Neural progenitor cell (in vitro differentiated cells): ENCODE results near the gene TXNRD1. TPM values are rescaled to one million over a fixed set of nuclear protein-coding genes. Genes with fewer than 3 reads are reported as not detected.

Experiments
- DNase-seq: peaks from one replicate; pipeline ENCODE4 v3.0.0-alpha.2; 2016; ENCODE audit warnings: low spot score
- H2AFZ ChIP-seq: fragments of 200-600 bp; sonication (generic); replicated peaks from 2 replicates; pipeline ENCODE4 v1.6.1; 2016; ENCODE audit warnings: antibody characterized with exemption
- H3F3A ChIP-seq: fragments of 200-600 bp; sonication (generic); 2 replicates; pipeline ENCODE4 v1.6.1; 2016; ENCODE audit warnings: antibody characterized with exemption, low read depth
- H3K27ac ChIP-seq: fragments of 200-600 bp; sonication (generic); 2 replicates; pipeline ENCODE4 v1.5.1; 2016; ENCODE audit warnings: mild to moderate bottlenecking
- H3K27me3 ChIP-seq: fragments of 200-600 bp; sonication (generic); 2 replicates; pipeline ENCODE4 v1.6.1; 2016; ENCODE audit warnings: mild to moderate bottlenecking, moderate library complexity
- H3K36me3 ChIP-seq: fragments of 200-600 bp; sonication (generic); 2 replicates; pipeline ENCODE4 v1.5.1; 2016
- H3K4me1 ChIP-seq: fragments of 200-600 bp; sonication (generic); 2 replicates; pipeline ENCODE4 v1.6.1; 2016; ENCODE audit warnings: mixed run types
- H3K4me2 ChIP-seq: fragments of 200-600 bp; sonication (generic); 2 replicates; pipeline ENCODE4 v1.6.1; 2016
- H3K4me3 ChIP-seq: fragments of 200-600 bp; sonication (generic); 2 replicates; pipeline ENCODE4 v1.5.1; 2016
- H3K79me2 ChIP-seq: fragments of 200-600 bp; sonication (generic); 2 replicates; pipeline ENCODE4 v1.6.1; 2016; ENCODE audit warnings: low read depth
- H3K9ac ChIP-seq: fragments of 200-600 bp; sonication (generic); 2 replicates; pipeline ENCODE4 v1.6.1; 2016
- H3K9me3 ChIP-seq: fragments of 200-600 bp; sonication (generic); 2 replicates; pipeline ENCODE4 v1.5.1; 2016; ENCODE audit warnings: low read depth
- H4K20me1 ChIP-seq: fragments of 200-600 bp; sonication (generic); 2 replicates; pipeline ENCODE4 v1.6.1; 2016; ENCODE audit warnings: low read depth
- H3K27ac Mint-ChIP-seq: 3 replicates; pipeline ENCODE4 v1.8.0; 2021; ENCODE audit warnings: mixed read lengths
- H3K27me3 Mint-ChIP-seq: 2 replicates; pipeline ENCODE4 v1.8.0; 2022; ENCODE audit warnings: low read depth, mild to moderate bottlenecking, inconsistent platforms, moderate library complexity, mixed read lengths; ENCODE audit not compliant: insufficient read depth
- H3K36me3 Mint-ChIP-seq: 3 replicates; pipeline ENCODE4 v1.8.0; 2021; ENCODE audit warnings: mixed read lengths
- H3K4me1 Mint-ChIP-seq: 3 replicates; pipeline ENCODE4 v1.8.0; 2021; ENCODE audit warnings: mixed read lengths
- H3K4me3 Mint-ChIP-seq: 3 replicates; pipeline ENCODE4 v1.8.0; 2021; ENCODE audit warnings: mild to moderate bottlenecking, moderate library complexity, mixed read lengths
- H3K9me3 Mint-ChIP-seq: 3 replicates; pipeline ENCODE4 v1.8.0; 2020; ENCODE audit warnings: mixed read lengths
- CTCF ChIP-seq: fragments of 200-600 bp; sonication (generic); IDR thresholded peaks from 2 replicates; pipeline ENCODE4 v1.5.1; 2017; ENCODE audit warnings: antibody characterized with exemption, mild to moderate bottlenecking
- EZH2 ChIP-seq: fragments of 200-600 bp; sonication (generic); IDR thresholded peaks from 2 replicates; pipeline ENCODE4 v1.6.1; 2017; ENCODE audit warnings: antibody characterized with exemption, mild to moderate bottlenecking, moderate library complexity
- EZH2phosphoT487 ChIP-seq: fragments of 200-600 bp; sonication (generic); IDR thresholded peaks from 2 replicates; pipeline ENCODE4 v1.6.1; 2017; ENCODE audit warnings: antibody characterized with exemption
- total RNA-seq: library from RNA; depleted of rRNA; stranded (reverse); fragments of >200 nt; gene quantifications from 2 replicates; pipeline ENCODE4 v1.2.3, GENCODE V29; 2015; ENCODE audit warnings: low replicate concordance

The TXNRD1 gene
- total RNA-seq, 1 donor from 2014 or later, result 99.8 TPM

- Mint-ChIP-seq H3K9me3 (no peaks in the 10 kb centered on the region), H3K27ac (no peak overlapping the region), H3K4me1 (no peaks in the 10 kb centered on the region), H3K27me3 (no peaks in the 10 kb centered on the region), H3K36me3 (peaks cover 38% of the 10 kb centered on the region), H3K4me3 (no peak overlapping the region)
- Histone ChIP-seq H3K4me2 (no peak overlapping the region), H3K27me3 (no peaks in the 10 kb centered on the region), H3K79me2 (peaks cover 4% of the 10 kb centered on the region), H4K20me1 (no peaks in the 10 kb centered on the region), H3K4me1 (no peaks in the 10 kb centered on the region), H3K27ac (no peak overlapping the region), H3K36me3 (peaks cover 76% of the 10 kb centered on the region), H3F3A (no peaks in the 10 kb centered on the region), H3K9me3 (no peaks in the 10 kb centered on the region), H3K9ac (no peak overlapping the region), H3K4me3 (no peak overlapping the region), H2AFZ (no peak overlapping the region)
- no peak for DNase-seq
- TF ChIP-seq CTCF (no peak), EZH2phosphoT487 (no peak), EZH2 (no peak)
These were observed 101.4 kb downstream of the TXNRD1 start for GRCh38 chr12:104316936-104317335.

GRCh38 chr12:104317538-104318210 lies 102.1 kb downstream of the TXNRD1 start:
- Histone ChIP-seq H3K9me3 (no peaks in the 10 kb centered on the region), H3K4me2 (no peak overlapping the region), H3K36me3 (peaks cover 71% of the 10 kb centered on the region), H3K27me3 (no peaks in the 10 kb centered on the region), H4K20me1 (no peaks in the 10 kb centered on the region), H3K4me3 (no peak overlapping the region), H3K4me1 (no peaks in the 10 kb centered on the region), H3F3A (no peaks in the 10 kb centered on the region), H3K27ac (no peak overlapping the region), H3K9ac (no peak overlapping the region), H2AFZ (no peak overlapping the region), H3K79me2 (peaks cover 4% of the 10 kb centered on the region)
- Mint-ChIP-seq H3K27me3 (no peaks in the 10 kb centered on the region), H3K27ac (no peak overlapping the region), H3K9me3 (no peaks in the 10 kb centered on the region), H3K4me1 (no peaks in the 10 kb centered on the region), H3K4me3 (no peak overlapping the region), H3K36me3 (peaks cover 40% of the 10 kb centered on the region)
- TF ChIP-seq CTCF (no peak), EZH2 (no peak), EZH2phosphoT487 (no peak)
- no peak for DNase-seq

GRCh38 chr12:104319028-104319427 lies 103.4 kb downstream of the TXNRD1 start:
- H3K4me1 Mint-ChIP-seq, result no peaks in the 10 kb centered on the region
- Histone ChIP-seq H3K9ac (no peak overlapping the region), H3K79me2 (peaks cover 4% of the 10 kb centered on the region), H3K4me2 (no peak overlapping the region), H3F3A (no peaks in the 10 kb centered on the region), H3K9me3 (no peaks in the 10 kb centered on the region), H3K36me3 (peaks cover 61% of the 10 kb centered on the region), H3K4me1 (no peaks in the 10 kb centered on the region), H3K27me3 (no peaks in the 10 kb centered on the region), H4K20me1 (no peaks in the 10 kb centered on the region), H3K27ac (no peak overlapping the region), H2AFZ (no peak overlapping the region), H3K4me3 (no peak overlapping the region)
- no peak for DNase-seq
- H3K9me3 Mint-ChIP-seq, result peaks cover 3% of the 10 kb centered on the region
- H3K4me3 Mint-ChIP-seq, result no peak overlapping the region
- H3K27ac Mint-ChIP-seq, result no peak overlapping the region
- H3K36me3 Mint-ChIP-seq, result peaks cover 35% of the 10 kb centered on the region
- no peaks in the 10 kb centered on the region for H3K27me3 Mint-ChIP-seq
- no peak for TF ChIP-seq EZH2
- TF ChIP-seq EZH2phosphoT487, result no peak
- no peak for TF ChIP-seq CTCF
